ENCODE results near the gene KLF13. TPM values are rescaled to one million over a fixed set of nuclear protein-coding genes. Genes with fewer than 3 reads are reported as not detected.

Gene KLF13
- total and polyA plus RNA-seq, 10 of the 15 experiments (the other 5 are each of a cell fraction or from before 2014, with no cell fraction given), result 20.3 to 109 (median 51.4) TPM

DNA sequence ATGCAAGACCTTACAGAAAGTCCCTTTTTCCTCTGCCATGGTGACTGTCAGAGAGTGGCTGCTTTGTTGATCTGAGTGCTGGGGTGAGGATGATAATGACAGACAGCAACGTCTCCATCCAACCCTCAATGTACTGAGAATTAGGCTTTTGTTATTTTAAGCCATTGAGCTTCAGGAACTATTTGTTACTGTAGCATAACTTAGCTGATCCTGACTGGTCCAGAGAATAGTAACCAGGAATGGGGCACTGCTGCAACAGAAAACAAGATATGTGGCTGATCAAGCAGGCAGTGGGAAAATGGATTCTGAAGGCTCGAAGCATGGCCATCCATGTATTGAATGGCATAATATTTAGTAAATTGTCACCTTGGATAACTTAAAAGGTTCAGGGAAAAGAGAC, 5.2 kb upstream of the KLF13 start:
- H3K27ac ChIP-seq (ENCODE audit: control insufficient read depth, insufficient read depth), result no peak overlapping the region
- in situ Hi-C loops (cut with MboI), result loop anchor here (10.0 kb wide), 1 partner anchor 57 kb away; no protein-coding TSS in a partner anchor
- ATAC-seq, result no peak
- no peak overlapping the region for H3K9ac ChIP-seq (ENCODE audit: control insufficient read depth, insufficient read depth, low read length)
- no peaks in the 10 kb centered on the region for H3K36me3 ChIP-seq (ENCODE audit: control insufficient read depth in 2 of 2, insufficient read depth in 2 of 2, low read length in 1 of 2)
- 100% methylated on average over 2 of the region's 2 CpGs for WGBS (ENCODE audit: insufficient coverage, insufficient replicate concordance, low lambda C conversion rate, missing lambda C conversion rate)
- ChIA-PET RAD21 (ENCODE audit: unreplicated experiment) (interaction anchor here (0.5 kb wide), 1 partner anchor 62 kb away, joined by 3 read pairs; no protein-coding TSS in a partner anchor), SMC1A (ENCODE audit: uncharacterized antibody, unreplicated experiment) (no interaction called here), CTCF (no interaction called here), POLR2A (interaction anchor here (0.6 kb wide), 1 partner anchor 9 kb away, joined by 7 read pairs; no protein-coding TSS in a partner anchor)
- no peaks in the 10 kb centered on the region for H4K20me1 ChIP-seq (ENCODE audit: control insufficient read depth, insufficient read depth)
- peaks cover 16% of the 10 kb centered on the region for H3K4me1 ChIP-seq (ENCODE audit: control insufficient read depth, insufficient read depth, low read length)
- no peak for DNase-seq (ENCODE audit: low read depth, low spot score)
- no peak overlapping the region for H3K4me3 ChIP-seq
- H2AFZ ChIP-seq (ENCODE audit: control insufficient read depth, low read depth, low read length), result no peak overlapping the region
- FAIRE-seq, result no peak
- H3K27me3 ChIP-seq (replicated peaks in 1 of 2; ENCODE audit: control insufficient read depth in 2 of 2, insufficient read depth in 2 of 2, low read length in 1 of 2), result no peaks in the 10 kb centered on the region
- no peaks in the 10 kb centered on the region; the same call in 2 of the 3 replicates for H3K9me3 ChIP-seq (replicated peaks; ENCODE audit: control insufficient read depth, insufficient read depth, low read length)
- intact Hi-C loops (cut with micrococcal nuclease; ENCODE audit: unreplicated experiment), result loop anchor here (10.0 kb wide), 2 partner anchors 317 to 417 kb away; partner anchors contain the start of gene FAN1
- BruUV-seq (replicated peaks), result no TSS peak
- H3K4me2 ChIP-seq (ENCODE audit: control insufficient read depth, insufficient read depth), result no peak overlapping the region
- peaks cover 26% of the 10 kb centered on the region for H3K79me2 ChIP-seq (ENCODE audit: control insufficient read depth, insufficient read depth, low read length)
- TF ChIP-seq NFYA (IDR thresholded peaks at IDR 0.05; ENCODE audit: borderline replicate concordance, low read depth, low read length) (no peak), ZNF384 (IDR thresholded peaks at IDR 0.05; ENCODE audit: borderline replicate concordance, low read depth, low read length) (no peak), CBFB (IDR thresholded peaks at IDR 0.05; ENCODE audit: low read depth) (no peak), MTA3 (IDR thresholded peaks at IDR 0.05; ENCODE audit: borderline replicate concordance, low read length) (no peak), NRF1 (conservative IDR thresholded peaks at IDR 0.05; ENCODE audit: low read depth, low read length) (no peak), IRF4 (IDR thresholded peaks at IDR 0.05; ENCODE audit: low read depth, low read length) (no peak), SUZ12 (IDR thresholded peaks at IDR 0.05; ENCODE audit: unreplicated experiment) (no peak), HDGF (IDR thresholded peaks at IDR 0.05) (no peak), TAF1 (IDR thresholded peaks at IDR 0.05; ENCODE audit: borderline replicate concordance, low read depth, low read length) (no peak)
- TF ChIP-seq, protein P1, sequence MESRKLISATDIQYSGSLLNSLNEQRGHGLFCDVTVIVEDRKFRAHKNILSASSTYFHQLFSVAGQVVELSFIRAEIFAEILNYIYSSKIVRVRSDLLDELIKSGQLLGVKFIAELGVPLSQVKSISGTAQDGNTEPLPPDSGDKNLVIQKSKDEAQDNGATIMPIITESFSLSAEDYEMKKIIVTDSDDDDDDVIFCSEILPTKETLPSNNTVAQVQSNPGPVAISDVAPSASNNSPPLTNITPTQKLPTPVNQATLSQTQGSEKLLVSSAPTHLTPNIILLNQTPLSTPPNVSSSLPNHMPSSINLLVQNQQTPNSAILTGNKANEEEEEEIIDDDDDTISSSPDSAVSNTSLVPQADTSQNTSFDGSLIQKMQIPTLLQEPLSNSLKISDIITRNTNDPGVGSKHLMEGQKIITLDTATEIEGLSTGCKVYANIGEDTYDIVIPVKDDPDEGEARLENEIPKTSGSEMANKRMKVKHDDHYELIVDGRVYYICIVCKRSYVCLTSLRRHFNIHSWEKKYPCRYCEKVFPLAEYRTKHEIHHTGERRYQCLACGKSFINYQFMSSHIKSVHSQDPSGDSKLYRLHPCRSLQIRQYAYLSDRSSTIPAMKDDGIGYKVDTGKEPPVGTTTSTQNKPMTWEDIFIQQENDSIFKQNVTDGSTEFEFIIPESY (IDR thresholded peaks at IDR 0.05), result no peak
- TF ChIP-seq, protein P2, sequence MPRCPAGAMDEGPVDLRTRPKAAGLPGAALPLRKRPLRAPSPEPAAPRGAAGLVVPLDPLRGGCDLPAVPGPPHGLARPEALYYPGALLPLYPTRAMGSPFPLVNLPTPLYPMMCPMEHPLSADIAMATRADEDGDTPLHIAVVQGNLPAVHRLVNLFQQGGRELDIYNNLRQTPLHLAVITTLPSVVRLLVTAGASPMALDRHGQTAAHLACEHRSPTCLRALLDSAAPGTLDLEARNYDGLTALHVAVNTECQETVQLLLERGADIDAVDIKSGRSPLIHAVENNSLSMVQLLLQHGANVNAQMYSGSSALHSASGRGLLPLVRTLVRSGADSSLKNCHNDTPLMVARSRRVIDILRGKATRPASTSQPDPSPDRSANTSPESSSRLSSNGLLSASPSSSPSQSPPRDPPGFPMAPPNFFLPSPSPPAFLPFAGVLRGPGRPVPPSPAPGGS (IDR thresholded peaks at IDR 0.05; ENCODE audit: borderline replicate concordance, insufficient read depth, low read depth, low read length, poor library complexity, severe bottlenecking), result no peak
- TF ChIP-seq, protein P3, sequence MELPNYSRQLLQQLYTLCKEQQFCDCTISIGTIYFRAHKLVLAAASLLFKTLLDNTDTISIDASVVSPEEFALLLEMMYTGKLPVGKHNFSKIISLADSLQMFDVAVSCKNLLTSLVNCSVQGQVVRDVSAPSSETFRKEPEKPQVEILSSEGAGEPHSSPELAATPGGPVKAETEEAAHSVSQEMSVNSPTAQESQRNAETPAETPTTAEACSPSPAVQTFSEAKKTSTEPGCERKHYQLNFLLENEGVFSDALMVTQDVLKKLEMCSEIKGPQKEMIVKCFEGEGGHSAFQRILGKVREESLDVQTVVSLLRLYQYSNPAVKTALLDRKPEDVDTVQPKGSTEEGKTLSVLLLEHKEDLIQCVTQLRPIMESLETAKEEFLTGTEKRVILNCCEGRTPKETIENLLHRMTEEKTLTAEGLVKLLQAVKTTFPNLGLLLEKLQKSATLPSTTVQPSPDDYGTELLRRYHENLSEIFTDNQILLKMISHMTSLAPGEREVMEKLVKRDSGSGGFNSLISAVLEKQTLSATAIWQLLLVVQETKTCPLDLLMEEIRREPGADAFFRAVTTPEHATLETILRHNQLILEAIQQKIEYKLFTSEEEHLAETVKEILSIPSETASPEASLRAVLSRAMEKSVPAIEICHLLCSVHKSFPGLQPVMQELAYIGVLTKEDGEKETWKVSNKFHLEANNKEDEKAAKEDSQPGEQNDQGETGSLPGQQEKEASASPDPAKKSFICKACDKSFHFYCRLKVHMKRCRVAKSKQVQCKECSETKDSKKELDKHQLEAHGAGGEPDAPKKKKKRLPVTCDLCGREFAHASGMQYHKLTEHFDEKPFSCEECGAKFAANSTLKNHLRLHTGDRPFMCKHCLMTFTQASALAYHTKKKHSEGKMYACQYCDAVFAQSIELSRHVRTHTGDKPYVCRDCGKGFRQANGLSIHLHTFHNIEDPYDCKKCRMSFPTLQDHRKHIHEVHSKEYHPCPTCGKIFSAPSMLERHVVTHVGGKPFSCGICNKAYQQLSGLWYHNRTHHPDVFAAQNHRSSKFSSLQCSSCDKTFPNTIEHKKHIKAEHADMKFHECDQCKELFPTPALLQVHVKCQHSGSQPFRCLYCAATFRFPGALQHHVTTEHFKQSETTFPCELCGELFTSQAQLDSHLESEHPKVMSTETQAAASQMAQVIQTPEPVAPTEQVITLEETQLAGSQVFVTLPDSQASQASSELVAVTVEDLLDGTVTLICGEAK (IDR thresholded peaks at IDR 0.05; ENCODE audit: borderline replicate concordance), result no peak
- TF ChIP-seq, protein P4, sequence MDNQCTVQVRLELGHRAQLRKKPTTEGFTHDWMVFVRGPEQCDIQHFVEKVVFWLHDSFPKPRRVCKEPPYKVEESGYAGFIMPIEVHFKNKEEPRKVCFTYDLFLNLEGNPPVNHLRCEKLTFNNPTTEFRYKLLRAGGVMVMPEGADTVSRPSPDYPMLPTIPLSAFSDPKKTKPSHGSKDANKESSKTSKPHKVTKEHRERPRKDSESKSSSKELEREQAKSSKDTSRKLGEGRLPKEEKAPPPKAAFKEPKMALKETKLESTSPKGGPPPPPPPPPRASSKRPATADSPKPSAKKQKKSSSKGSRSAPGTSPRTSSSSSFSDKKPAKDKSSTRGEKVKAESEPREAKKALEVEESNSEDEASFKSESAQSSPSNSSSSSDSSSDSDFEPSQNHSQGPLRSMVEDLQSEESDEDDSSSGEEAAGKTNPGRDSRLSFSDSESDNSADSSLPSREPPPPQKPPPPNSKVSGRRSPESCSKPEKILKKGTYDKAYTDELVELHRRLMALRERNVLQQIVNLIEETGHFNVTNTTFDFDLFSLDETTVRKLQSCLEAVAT (IDR thresholded peaks at IDR 0.05), result no peak
